ENCODE data around the gene CYP19A1.
"Not testable (repeated sequence)": the region's sequence is repeated elsewhere in the genome, so short reads cannot be mapped to it uniquely, and the experiment has no call there.

CYP19A1 gene

GRCh38 chr15:51191766-51192165 lies 146.6 kb downstream of the CYP19A1 start:
- TF ChIP-seq CTCF (IDR thresholded peaks at IDR 0.05; ENCODE audit: insufficient read depth, low read depth, low read length, missing control alignments): no peak
- DNase-seq (ENCODE audit: low read depth): no peak
- no peak overlapping the region for H3K4me3 ChIP-seq (ENCODE audit: low read depth, low read length)

- no peak for TF ChIP-seq CTCF (IDR thresholded peaks at IDR 0.05; ENCODE audit: insufficient read depth, low read depth, low read length, missing control alignments)
- DNase-seq (ENCODE audit: low read depth): no peak
- no peak overlapping the region for H3K4me3 ChIP-seq (ENCODE audit: low read depth, low read length)
These were observed 147.2 kb downstream of the CYP19A1 start for GRCh38 chr15:51191072-51191670.

- H3K4me3 ChIP-seq (ENCODE audit: low read depth, low read length): no peak overlapping the region
- no peak for TF ChIP-seq CTCF (IDR thresholded peaks at IDR 0.05; ENCODE audit: insufficient read depth, low read depth, low read length, missing control alignments)
- DNase-seq (ENCODE audit: low read depth): no peak
These were observed 147.8 kb downstream of the CYP19A1 start for GRCh38 chr15:51190424-51191068.

- no peak overlapping the region for H3K4me3 ChIP-seq (ENCODE audit: low read depth, low read length)
- no peak for DNase-seq (ENCODE audit: low read depth)
- TF ChIP-seq CTCF (IDR thresholded peaks at IDR 0.05; ENCODE audit: insufficient read depth, low read depth, low read length, missing control alignments): no peak
These were observed 148.6 kb downstream of the CYP19A1 start for GRCh38 chr15:51189669-51190385.

GRCh38 chr15:51188791-51189190 lies 149.6 kb downstream of the CYP19A1 start:
- not testable (repeated sequence) for DNase-seq (ENCODE audit: low read depth); H3K4me3 ChIP-seq (ENCODE audit: low read depth, low read length)

GRCh38 chr15:51186891-51187290 lies 151.5 kb downstream of the CYP19A1 start:
- DNase-seq (ENCODE audit: low read depth): no peak
- no peak for TF ChIP-seq CTCF (IDR thresholded peaks at IDR 0.05; ENCODE audit: insufficient read depth, low read depth, low read length, missing control alignments)
- H3K4me3 ChIP-seq (ENCODE audit: low read depth, low read length): no peak overlapping the region

- TF ChIP-seq CTCF (IDR thresholded peaks at IDR 0.05; ENCODE audit: insufficient read depth, low read depth, low read length, missing control alignments): no peak
- no peak for DNase-seq (ENCODE audit: low read depth)
These were observed 152.2 kb downstream of the CYP19A1 start for GRCh38 chr15:51186181-51186705.

More at GRCh38 chr15:51186181-51186705, 152.2 kb downstream of the CYP19A1 start:
- H3K4me3 ChIP-seq (ENCODE audit: low read depth, low read length): no peak overlapping the region
